Kidney (tissue), 14 donors: ENCODE measurements around the gene PPFIA4. TPM values are rescaled to one million over a fixed set of nuclear protein-coding genes. Genes with fewer than 3 reads are reported as not detected.

Source experiments
- DNase-seq, 5 donors: peaks; one replicate each; pipeline ENCODE4 v3.0.0-alpha.2; 2013 to 2020
- FAIRE-seq: peaks from 2 replicates; lab custom pipeline; 2012; peaks lifted over from hg19 to GRCh38; lab: Jason Lieb, UNC
- H3K27ac ChIP-seq, 2 donors: one replicate each; pipeline ENCODE4 v1.7.0; 2013; ENCODE audit warnings: low read depth in 2 of 2, low read length in 2 of 2, inconsistent platforms in 1 of 2
- H3K27me3 ChIP-seq: one replicate; pipeline ENCODE4 v1.7.1; 2013; ENCODE audit warnings: low read length, inconsistent platforms; ENCODE audit not compliant: control insufficient read depth, insufficient read depth
- H3K36me3 ChIP-seq, 3 donors: one replicate each; pipeline versions ENCODE4 v1.7.0 to v1.7.1; 2013; ENCODE audit warnings: low read length in 3 of 3, control low read depth in 1 of 3, inconsistent platforms in 1 of 3; ENCODE audit not compliant: insufficient read depth in 3 of 3, control insufficient read depth in 2 of 3
- H3K4me1 ChIP-seq, 3 donors: one replicate each; pipeline versions ENCODE4 v1.7.0 to v1.7.1; 2013; ENCODE audit warnings: low read length in 3 of 3, inconsistent platforms in 1 of 3, low read depth in 1 of 3; ENCODE audit not compliant: control insufficient read depth in 2 of 3, insufficient read depth in 2 of 3
- H3K4me3 ChIP-seq, 3 donors: one replicate each; pipeline versions ENCODE4 v1.7.0 to v1.8.1; 2013; ENCODE audit warnings: low read length in 3 of 3, control low read depth in 1 of 3, inconsistent platforms in 1 of 3
- H3K9ac ChIP-seq, 3 donors: one replicate each; pipeline versions ENCODE4 v1.7.0 to v1.7.1; 2013; ENCODE audit warnings: low read length in 3 of 3, control low read depth in 1 of 3, inconsistent platforms in 1 of 3
- H3K9me3 ChIP-seq, 3 donors: one replicate each; pipeline versions ENCODE4 v1.7.0 to v1.7.1; 2013; ENCODE audit warnings: low read length in 3 of 3, control low read depth in 1 of 3, inconsistent platforms in 1 of 3; ENCODE audit not compliant: control insufficient read depth in 2 of 3, insufficient read depth in 1 of 3
- intact Hi-C: fragments of 100-400 bp; cut with DNase I; formaldehyde crosslinking; loops from one replicate; pipeline ENCODE4 v1.11.1; 2022
- polyA plus RNA-seq: library from polyadenylated mRNA; stranded (reverse); fragments of 350-450 nt; fragmentation: Illumina TruSeq; extraction: RNeasy Lipid Tissue Mini Kit (QIAGEN cat#74804); gene quantifications from one replicate; pipeline ENCODE4 v1.2.3, GENCODE V29; 2014; ENCODE audit warnings: low read depth, low replicate concordance; ENCODE audit not compliant: insufficient read depth
- total RNA-seq: library from RNA; stranded (reverse); fragmentation: NEBNext Ultra II Directional; extraction: Animal tissue kit (Norgen Biotek cat#: 25700); gene quantifications from one replicate; pipeline ENCODE4 v1.2.1, GENCODE V29; 2021
- TF ChIP-seq, protein P1 (sequence below): IDR thresholded peaks from 3 replicates; pipeline ENCODE4 v1.5.1; 2012; ENCODE audit warnings: mild to moderate bottlenecking, moderate library complexity, borderline replicate concordance; ENCODE audit not compliant: insufficient read depth; ENCODE audit errors: extremely low read depth
- donor health status: control.
- donor health status: control.
- donor health status: control.
- donor health status: control.
- donor health status: control.
- donor health status: DM: yes; HTN: yes; CAD: no.
- donor health status: Normal renal cell carcinoma (clear cell type).

The PPFIA4 gene
- total and polyA plus RNA-seq, 2 donors from 2014 or later: 1.7 to 5.2 TPM

GRCh38 chr1:203046984-203047630 is 20.8 kb downstream of the PPFIA4 start:
- intact Hi-C loops: no loop called here
- no peak overlapping the region for H3K9ac ChIP-seq
- FAIRE-seq: no peak
- TF ChIP-seq, protein P1, sequence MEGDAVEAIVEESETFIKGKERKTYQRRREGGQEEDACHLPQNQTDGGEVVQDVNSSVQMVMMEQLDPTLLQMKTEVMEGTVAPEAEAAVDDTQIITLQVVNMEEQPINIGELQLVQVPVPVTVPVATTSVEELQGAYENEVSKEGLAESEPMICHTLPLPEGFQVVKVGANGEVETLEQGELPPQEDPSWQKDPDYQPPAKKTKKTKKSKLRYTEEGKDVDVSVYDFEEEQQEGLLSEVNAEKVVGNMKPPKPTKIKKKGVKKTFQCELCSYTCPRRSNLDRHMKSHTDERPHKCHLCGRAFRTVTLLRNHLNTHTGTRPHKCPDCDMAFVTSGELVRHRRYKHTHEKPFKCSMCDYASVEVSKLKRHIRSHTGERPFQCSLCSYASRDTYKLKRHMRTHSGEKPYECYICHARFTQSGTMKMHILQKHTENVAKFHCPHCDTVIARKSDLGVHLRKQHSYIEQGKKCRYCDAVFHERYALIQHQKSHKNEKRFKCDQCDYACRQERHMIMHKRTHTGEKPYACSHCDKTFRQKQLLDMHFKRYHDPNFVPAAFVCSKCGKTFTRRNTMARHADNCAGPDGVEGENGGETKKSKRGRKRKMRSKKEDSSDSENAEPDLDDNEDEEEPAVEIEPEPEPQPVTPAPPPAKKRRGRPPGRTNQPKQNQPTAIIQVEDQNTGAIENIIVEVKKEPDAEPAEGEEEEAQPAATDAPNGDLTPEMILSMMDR: no peak
- H3K27ac ChIP-seq: no peak overlapping the region
- H3K4me3 ChIP-seq: no peak overlapping the region
- no peaks in the 10 kb centered on the region for H3K9me3 ChIP-seq
- no peaks in the 10 kb centered on the region for H3K27me3 ChIP-seq
- peaks cover 0 to 3% (median 0%) of the 10 kb centered on the region in 3 donors for H3K4me1 ChIP-seq
- H3K36me3 ChIP-seq: no peaks in the 10 kb centered on the region
- DNase-seq: peak in 4 of 5 donors; percentile 35 to 64 (median 44)

GRCh38 chr1:203048086-203048485 is 21.8 kb downstream of the PPFIA4 start:
- no peak for FAIRE-seq
- H3K9me3 ChIP-seq: no peaks in the 10 kb centered on the region
- no peak overlapping the region for H3K9ac ChIP-seq
- peaks cover 0 to 3% (median 0%) of the 10 kb centered on the region in 3 donors for H3K4me1 ChIP-seq
- DNase-seq: peak in 1 of 5 donors; percentile 63
- no peaks in the 10 kb centered on the region for H3K36me3 ChIP-seq
- no peaks in the 10 kb centered on the region for H3K27me3 ChIP-seq
- no peak overlapping the region for H3K27ac ChIP-seq
- intact Hi-C loops: no loop called here
- TF ChIP-seq, protein P1: no peak
- H3K4me3 ChIP-seq: no peak overlapping the region

- FAIRE-seq (no peak), DNase-seq (peak; percentile 72 to 78 (median 74))
- Histone ChIP-seq H3K9me3 (no peaks in the 10 kb centered on the region), H3K27me3 (no peaks in the 10 kb centered on the region), H3K9ac (no peak overlapping the region), H3K27ac (no peak overlapping the region), H3K36me3 (no peaks in the 10 kb centered on the region), H3K4me1 (peaks cover 0 to 3% (median 0%) of the 10 kb centered on the region in 3 donors), H3K4me3 (no peak overlapping the region)
- intact Hi-C loops: no loop called here
- TF ChIP-seq, protein P1: no peak
These were observed 22.3 kb downstream of the PPFIA4 start for GRCh38 chr1:203048555-203049051.
